Skeletal muscle tissue (tissue), 4 donors: ENCODE measurements around the gene CFAP46. TPM values are rescaled to one million over a fixed set of nuclear protein-coding genes. Genes with fewer than 3 reads are reported as not detected.

ENCODE experiments used
- H3K27ac ChIP-seq: one replicate; pipeline ENCODE4 v1.7.0; 2013; ENCODE audit warnings: mild to moderate bottlenecking, low read depth, low read length, inconsistent platforms
- H3K27me3 ChIP-seq, 3 donors: one replicate each; pipeline ENCODE4 v1.7.0; 2013; ENCODE audit warnings: low read length in 3 of 3; ENCODE audit not compliant: control insufficient read depth in 3 of 3, insufficient read depth in 3 of 3
- H3K36me3 ChIP-seq, 3 donors: one replicate each; pipeline ENCODE4 v1.7.0; 2013; ENCODE audit warnings: low read length in 3 of 3; ENCODE audit not compliant: control insufficient read depth in 3 of 3, insufficient read depth in 3 of 3
- H3K4me1 ChIP-seq, 3 donors: one replicate each; pipeline ENCODE4 v1.7.0; 2013; ENCODE audit warnings: low read length in 3 of 3, mild to moderate bottlenecking in 3 of 3; ENCODE audit not compliant: control insufficient read depth in 3 of 3, insufficient read depth in 3 of 3
- H3K4me3 ChIP-seq, 3 donors: one replicate each; pipeline ENCODE4 v1.7.0; 2013; ENCODE audit warnings: low read length in 3 of 3
- H3K9ac ChIP-seq, 3 donors: one replicate each; pipeline ENCODE4 v1.7.0; 2013; ENCODE audit warnings: low read length in 3 of 3, mild to moderate bottlenecking in 3 of 3, moderate library complexity in 2 of 3, low read depth in 1 of 3
- H3K9me3 ChIP-seq, 3 donors: one replicate each; pipeline ENCODE4 v1.7.0; 2013; ENCODE audit warnings: low read length in 3 of 3; ENCODE audit not compliant: control insufficient read depth in 3 of 3
- total RNA-seq: library from RNA; depleted of rRNA; stranded (reverse); fragments of >200 nt; gene quantifications from one replicate; pipeline ENCODE4 v1.2.3, GENCODE V29; 2014
- donor health status: Osteomylitis.

The CFAP46 gene
- total RNA-seq, 1 donor from 2014 or later, result not detected

DNA sequence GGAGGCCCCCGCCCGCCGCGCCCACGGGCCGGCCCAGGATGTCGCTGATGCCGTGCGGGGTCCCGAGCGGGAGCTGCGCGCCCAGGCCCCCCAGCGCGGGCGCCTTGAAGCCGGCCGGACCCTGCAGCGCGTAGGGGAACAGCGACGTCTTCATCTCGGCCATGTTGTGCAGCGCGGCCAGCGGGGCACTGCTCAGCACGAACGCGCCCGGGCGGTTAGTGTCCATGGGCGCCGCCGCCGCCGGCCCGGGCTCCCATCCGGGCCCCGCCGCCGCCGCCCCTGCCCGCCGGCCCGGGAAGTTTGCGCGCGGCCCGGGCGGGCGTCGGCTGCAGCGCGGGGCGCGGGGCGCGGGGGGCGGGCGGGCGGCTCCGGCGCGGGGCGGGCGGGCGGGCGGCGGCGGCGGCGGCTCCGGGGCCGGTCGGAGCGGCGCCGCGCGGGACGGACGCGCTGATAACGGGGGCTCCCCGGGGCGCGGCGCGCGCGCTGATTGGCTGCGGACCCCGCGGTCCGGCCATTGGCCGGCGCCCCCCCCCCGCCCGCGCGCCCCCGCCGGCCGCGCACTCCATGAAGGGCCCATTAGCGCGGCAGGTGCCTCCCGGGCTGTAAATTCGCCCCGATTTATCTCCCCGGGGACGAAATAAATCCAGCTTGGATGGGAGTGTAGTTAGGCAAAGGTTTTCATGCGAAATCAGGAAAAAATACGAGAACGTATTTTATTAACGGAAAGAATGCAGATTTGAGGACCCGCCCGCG, 156.5 kb downstream of the CFAP46 start, which contains the start of gene NKX6-2:
NKX6-2 (minus strand) TSS at position 425 of the 753 bp plus-strand sequence; CDS start at position 226, 199 bp downstream.
- Histone ChIP-seq H3K4me3 (no peak within 1 kb of the TSS), H3K4me1 (peaks cover 0 to 5% (median 4%) of the 10 kb centered on the region in 3 donors), H3K27ac (no peak within 1 kb of the TSS), H3K27me3 (peaks cover 38 to 53% (median 53%) of the 10 kb centered on the region in 3 donors), H3K36me3 (peaks cover 13 to 17% (median 13%) of the 10 kb centered on the region in 3 donors), H3K9me3 (no peaks in the 10 kb centered on the region), H3K9ac (peak within 1 kb of the TSS in 1 of 3 donors; percentile 16)

DNA sequence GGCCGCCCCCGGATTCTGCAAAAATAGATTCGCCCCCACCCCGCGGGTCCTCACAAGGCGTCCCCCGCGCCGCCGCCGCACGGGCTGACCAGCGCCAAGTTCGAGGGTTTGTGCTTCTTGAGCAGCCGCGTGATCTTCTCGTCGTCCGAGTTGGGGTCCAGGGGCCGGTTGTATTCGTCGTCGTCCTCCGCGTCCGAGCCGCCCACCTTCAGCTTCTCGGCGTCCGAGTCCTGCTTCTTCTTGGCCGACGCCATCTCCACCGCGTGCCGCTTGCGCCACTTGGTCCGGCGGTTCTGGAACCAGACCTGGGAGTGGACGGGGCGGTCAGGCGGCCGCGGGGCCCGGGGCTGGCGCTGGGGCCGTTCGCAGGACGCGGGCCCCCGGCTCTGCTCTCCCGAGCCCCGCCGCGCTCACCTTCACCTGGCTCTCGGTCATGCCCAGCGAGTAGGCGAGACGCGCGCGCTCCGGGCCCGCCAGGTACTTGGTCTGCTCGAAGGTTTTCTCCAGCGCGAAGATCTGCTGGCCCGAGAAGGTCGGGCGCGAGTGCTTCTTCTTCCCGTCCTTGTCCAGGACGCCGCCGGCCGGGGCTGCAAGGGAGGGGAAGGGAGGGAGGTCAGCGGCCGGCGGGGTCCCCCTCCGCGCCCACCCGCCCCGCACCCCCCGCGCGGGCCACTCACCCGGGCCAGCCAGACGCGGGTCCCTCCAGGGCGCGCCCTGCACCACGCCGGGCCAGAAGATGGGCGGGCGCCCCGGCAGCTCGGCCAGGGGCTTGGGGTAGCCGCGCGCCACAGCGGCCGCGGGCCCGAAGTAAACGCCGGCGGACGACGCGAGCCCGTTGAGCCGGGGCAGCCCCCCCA, 157.3 kb downstream of the CFAP46 start:
- H3K4me3 ChIP-seq, result no peak overlapping the region
- H3K36me3 ChIP-seq, result peaks cover 13 to 17% (median 13%) of the 10 kb centered on the region in 3 donors
- H3K4me1 ChIP-seq, result peaks cover 0 to 5% (median 4%) of the 10 kb centered on the region in 3 donors
- no peak overlapping the region for H3K27ac ChIP-seq
- H3K9ac ChIP-seq, result no peak overlapping the region
- peaks cover 38 to 46% (median 45%) of the 10 kb centered on the region in 3 donors for H3K27me3 ChIP-seq
- no peaks in the 10 kb centered on the region for H3K9me3 ChIP-seq

- H3K9me3 ChIP-seq, result no peaks in the 10 kb centered on the region
- peaks cover 34 to 43% (median 41%) of the 10 kb centered on the region in 3 donors for H3K27me3 ChIP-seq
- peaks cover 13 to 24% (median 18%) of the 10 kb centered on the region in 3 donors for H3K36me3 ChIP-seq
- no peak overlapping the region for H3K9ac ChIP-seq
- no peak overlapping the region for H3K27ac ChIP-seq
- H3K4me1 ChIP-seq, result peaks cover 0 to 5% (median 4%) of the 10 kb centered on the region in 3 donors
- no peak overlapping the region for H3K4me3 ChIP-seq
Observed at GRCh38 chr10:132783940-132784865, 158.2 kb downstream of the CFAP46 start.

DNA sequence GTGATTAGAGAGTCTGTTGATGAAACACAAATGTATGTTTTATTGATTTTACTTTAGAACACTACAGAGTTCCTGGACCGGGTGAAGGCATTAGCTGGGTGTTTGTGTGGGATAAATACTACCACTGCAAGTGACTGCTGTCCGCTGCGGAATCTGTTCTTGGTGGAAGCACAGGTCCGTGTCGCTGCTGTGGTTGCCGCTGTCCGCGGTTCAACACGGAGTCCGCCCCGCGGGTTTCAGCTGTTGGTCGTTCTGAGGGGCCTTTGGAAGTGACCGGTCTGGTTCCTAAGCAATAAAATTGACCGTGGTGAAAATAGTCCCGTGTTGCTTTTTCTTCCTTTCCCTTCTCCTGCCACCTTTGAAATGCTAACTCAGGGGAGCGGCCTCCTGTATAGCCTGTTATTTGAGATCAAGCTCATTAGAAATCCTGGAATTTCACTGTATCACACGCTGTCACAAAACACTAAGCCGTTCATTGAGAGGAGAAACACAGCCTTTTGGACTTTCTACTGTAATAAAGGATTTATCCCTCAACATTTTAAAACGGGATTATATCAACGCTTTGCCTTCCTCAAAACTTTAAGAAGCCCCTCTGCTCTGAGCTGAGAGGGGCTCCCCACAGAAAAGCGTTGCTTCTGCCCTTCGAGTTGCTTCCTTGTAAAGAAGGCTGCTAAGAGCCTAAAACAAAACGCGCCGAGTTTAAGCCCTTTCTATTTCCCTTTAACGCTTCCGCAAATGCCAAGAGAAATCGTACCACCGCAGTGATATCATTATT, 159.0 kb downstream of the CFAP46 start:
- Histone ChIP-seq H3K4me1 (peaks cover 0 to 5% (median 4%) of the 10 kb centered on the region in 3 donors), H3K27me3 (peaks cover 29 to 38% (median 34%) of the 10 kb centered on the region in 3 donors), H3K9ac (no peak overlapping the region), H3K27ac (no peak overlapping the region), H3K36me3 (peaks cover 15 to 32% (median 22%) of the 10 kb centered on the region in 3 donors), H3K4me3 (no peak overlapping the region), H3K9me3 (no peaks in the 10 kb centered on the region)

DNA sequence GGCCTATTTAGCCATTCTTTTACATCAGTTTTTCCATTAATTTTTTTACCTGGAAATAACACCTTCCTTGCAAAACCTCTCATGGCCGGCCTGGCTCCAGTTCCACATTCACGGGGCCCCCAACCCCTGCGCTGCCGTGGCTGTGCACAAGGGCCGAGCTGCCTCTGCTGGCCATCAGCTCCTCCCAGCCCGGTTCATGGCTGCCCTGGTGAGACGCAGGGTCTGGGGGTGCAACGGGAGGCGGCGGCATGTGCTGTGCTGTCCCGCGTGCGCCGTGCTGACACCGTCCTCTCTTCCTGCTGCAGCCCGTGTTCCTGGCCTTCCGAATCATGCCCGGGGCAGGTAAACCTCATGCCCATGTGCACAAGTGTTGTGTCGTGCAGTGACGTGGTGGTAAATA, 160.8 kb downstream of the CFAP46 start:
- Histone ChIP-seq H3K4me1 (peaks cover 0 to 4% (median 4%) of the 10 kb centered on the region in 3 donors), H3K9me3 (no peaks in the 10 kb centered on the region), H3K27ac (no peak overlapping the region), H3K4me3 (no peak overlapping the region), H3K9ac (no peak overlapping the region), H3K27me3 (peaks cover 24 to 26% (median 26%) of the 10 kb centered on the region in 3 donors), H3K36me3 (peaks cover 23 to 39% (median 25%) of the 10 kb centered on the region in 3 donors)

- Histone ChIP-seq H3K36me3 (peaks cover 23 to 39% (median 25%) of the 10 kb centered on the region in 3 donors), H3K9ac (no peak overlapping the region), H3K4me1 (no peaks in the 10 kb centered on the region), H3K9me3 (no peaks in the 10 kb centered on the region), H3K4me3 (no peak overlapping the region), H3K27me3 (peaks cover 19 to 22% (median 20%) of the 10 kb centered on the region in 3 donors), H3K27ac (no peak overlapping the region)
Observed at GRCh38 chr10:132780356-132780755, 162.0 kb downstream of the CFAP46 start.

DNA sequence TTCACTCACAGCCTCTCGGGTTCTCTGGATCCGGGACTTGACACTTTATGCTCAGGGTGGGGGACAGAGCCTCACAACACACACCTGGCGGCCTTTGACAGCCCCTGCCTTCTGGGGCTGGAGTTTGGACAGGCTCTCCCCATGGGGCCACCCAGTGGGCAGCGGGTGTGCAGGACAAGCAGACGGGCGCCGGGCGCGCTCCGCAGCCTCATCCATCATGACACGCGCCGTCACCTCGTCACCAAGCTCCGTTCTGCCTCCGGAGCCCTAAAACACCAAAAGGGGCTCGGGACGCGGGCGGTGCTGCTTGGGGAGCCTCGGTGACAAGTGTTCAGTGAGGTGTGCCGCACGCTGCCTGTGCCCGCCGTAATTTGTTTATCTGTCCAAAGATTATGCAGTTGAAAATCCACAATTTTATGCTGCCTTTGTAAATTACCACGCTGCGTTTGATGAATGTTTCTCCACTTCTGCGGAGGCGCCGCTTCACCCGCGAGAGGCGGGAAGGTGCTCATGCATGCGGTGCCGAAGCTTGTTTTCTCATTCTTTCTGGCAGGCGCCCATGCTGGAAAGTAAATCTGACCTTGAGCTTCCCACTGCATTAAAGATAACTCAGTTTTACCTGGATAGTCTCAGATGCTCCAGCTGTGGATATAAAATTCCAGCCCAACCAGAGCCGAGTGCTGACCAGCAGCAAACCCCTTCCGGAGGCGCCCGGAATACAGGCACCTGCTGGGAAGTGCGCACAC, 162.6 kb downstream of the CFAP46 start:
- Histone ChIP-seq H3K36me3 (peaks cover 23 to 39% (median 25%) of the 10 kb centered on the region in 3 donors), H3K27ac (no peak overlapping the region), H3K4me1 (no peaks in the 10 kb centered on the region), H3K9ac (no peak overlapping the region), H3K4me3 (no peak overlapping the region), H3K9me3 (no peaks in the 10 kb centered on the region), H3K27me3 (peaks cover 15 to 20% (median 15%) of the 10 kb centered on the region in 3 donors)

DNA sequence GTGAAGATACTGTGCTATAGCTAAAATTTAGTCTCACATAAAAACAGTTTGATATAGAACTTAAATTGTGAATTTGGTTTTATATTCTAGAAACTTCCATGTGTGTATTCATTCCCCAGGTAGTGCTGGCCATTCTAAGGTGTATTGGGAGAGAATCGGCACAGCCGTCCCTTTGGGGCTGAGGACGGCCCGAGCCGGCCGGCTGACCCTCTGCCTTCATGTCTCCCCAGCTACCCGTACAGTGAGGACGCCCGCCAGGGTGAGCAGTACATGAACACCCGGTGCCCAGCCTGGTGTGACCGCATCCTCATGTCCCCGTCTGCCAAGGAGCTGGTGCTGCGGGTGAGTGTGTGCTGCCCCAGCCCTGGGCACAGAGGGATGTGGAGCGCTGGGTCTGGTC, 164.9 kb downstream of the CFAP46 start:
- Histone ChIP-seq H3K27me3 (peaks cover 0 to 8% (median 3%) of the 10 kb centered on the region in 3 donors), H3K27ac (no peak overlapping the region), H3K4me3 (no peak overlapping the region), H3K9ac (no peak overlapping the region), H3K36me3 (peaks cover 18 to 32% (median 21%) of the 10 kb centered on the region in 3 donors), H3K4me1 (no peaks in the 10 kb centered on the region), H3K9me3 (no peaks in the 10 kb centered on the region)
